ENCODE measurements around the gene PCK2.

The PCK2 gene

GRCh38 chr14:24116128-24116814 is 22.2 kb downstream of the PCK2 start:
- Histone ChIP-seq H3K9ac (ENCODE audit: low read depth, low read length, poor library complexity) (no peak overlapping the region), H3K4me1 (ENCODE audit: control insufficient read depth in 2 of 2, insufficient read depth in 1 of 2, low read depth in 1 of 2, low read length in 2 of 2) (peaks cover 4 to 8% of the 10 kb centered on the region in 2 donors), H3K79me1 (ENCODE audit: low read depth, low read length) (no peaks in the 10 kb centered on the region), H2BK15ac (ENCODE audit: low read length) (no peak overlapping the region), H3K23ac (ENCODE audit: low read depth, low read length, poor library complexity) (no peak overlapping the region), H2AFZ (ENCODE audit: low read length) (no peak overlapping the region), H4K91ac (ENCODE audit: low read depth, low read length, poor library complexity) (no peak overlapping the region), H3K9me3 (replicated peaks in 1 of 2; ENCODE audit: control insufficient read depth in 2 of 2, insufficient read depth in 1 of 2, low read depth in 1 of 2, low read length in 2 of 2) (no peaks in the 10 kb centered on the region), H2BK120ac (ENCODE audit: low read depth, low read length) (no peak overlapping the region), H3K14ac (ENCODE audit: low read length) (no peak overlapping the region), H3K27me3 (ENCODE audit: control insufficient read depth in 3 of 3, insufficient read depth in 3 of 3, low read depth in 1 of 3, low read length in 3 of 3) (no peaks in the 10 kb centered on the region), H3K4me2 (ENCODE audit: insufficient read depth, low read length, poor library complexity, severe bottlenecking) (no peak overlapping the region), H4K8ac (ENCODE audit: low read depth, low read length) (no peak overlapping the region), H3K27ac (replicated peaks; ENCODE audit: low read length) (no peak overlapping the region), H2BK12ac (ENCODE audit: low read length) (no peak overlapping the region), H3K36me3 (replicated peaks in 1 of 2; ENCODE audit: control insufficient read depth in 2 of 2, insufficient read depth in 2 of 2, low read length in 2 of 2) (peaks cover 20 to 50% of the 10 kb centered on the region in 2 donors), H3K4ac (ENCODE audit: low read length) (no peak overlapping the region), H3K18ac (ENCODE audit: low read length) (no peak overlapping the region), H2AK5ac (ENCODE audit: low read depth, low read length) (no peak overlapping the region), H2BK5ac (ENCODE audit: low read length) (no peak overlapping the region), H3K4me3 (ENCODE audit: low read length in 2 of 2) (peak overlapping the region in 1 of 2 donors; percentile 75)
- no CpG with 5 or more reads among the region's 6 CpGs for WGBS, 2 donors (ENCODE audit: extremely low coverage in 2 of 2, insufficient read length in 2 of 2, insufficient replicate concordance in 1 of 2)
- DNase-seq (ENCODE audit: low spot score) = no peak

GRCh38 chr14:24117179-24117578 is 23.1 kb downstream of the PCK2 start:
- no peak overlapping the region for H3K4me2 ChIP-seq (ENCODE audit: insufficient read depth, low read length, poor library complexity, severe bottlenecking)
- H3K27me3 ChIP-seq (ENCODE audit: control insufficient read depth in 3 of 3, insufficient read depth in 3 of 3, low read depth in 1 of 3, low read length in 3 of 3) = no peaks in the 10 kb centered on the region
- H2AK5ac ChIP-seq (ENCODE audit: low read depth, low read length) = no peak overlapping the region
- no peak overlapping the region for H3K18ac ChIP-seq (ENCODE audit: low read length)
- no peak overlapping the region for H4K8ac ChIP-seq (ENCODE audit: low read depth, low read length)
- no peak overlapping the region for H2AFZ ChIP-seq (ENCODE audit: low read length)
- H3K9ac ChIP-seq (ENCODE audit: low read depth, low read length, poor library complexity) = no peak overlapping the region
- H3K4ac ChIP-seq (ENCODE audit: low read length) = no peak overlapping the region
- no peak for DNase-seq (ENCODE audit: low spot score)
- H3K4me1 ChIP-seq (ENCODE audit: control insufficient read depth in 2 of 2, insufficient read depth in 1 of 2, low read depth in 1 of 2, low read length in 2 of 2) = peaks cover 4 to 8% of the 10 kb centered on the region in 2 donors
- no CpG with 5 or more reads among the region's 6 CpGs for WGBS, 2 donors (ENCODE audit: extremely low coverage in 2 of 2, insufficient read length in 2 of 2, insufficient replicate concordance in 1 of 2)
- no peak overlapping the region for H2BK15ac ChIP-seq (ENCODE audit: low read length)
- no peak overlapping the region for H4K91ac ChIP-seq (ENCODE audit: low read depth, low read length, poor library complexity)
- H3K23ac ChIP-seq (ENCODE audit: low read depth, low read length, poor library complexity) = no peak overlapping the region
- H2BK12ac ChIP-seq (ENCODE audit: low read length) = no peak overlapping the region
- H2BK120ac ChIP-seq (ENCODE audit: low read depth, low read length) = no peak overlapping the region
- H3K4me3 ChIP-seq (ENCODE audit: low read length in 2 of 2) = no peak overlapping the region
- peaks cover 21 to 57% of the 10 kb centered on the region in 2 donors for H3K36me3 ChIP-seq (replicated peaks in 1 of 2; ENCODE audit: control insufficient read depth in 2 of 2, insufficient read depth in 2 of 2, low read length in 2 of 2)
- H3K27ac ChIP-seq (replicated peaks; ENCODE audit: low read length) = no peak overlapping the region
- H3K14ac ChIP-seq (ENCODE audit: low read length) = no peak overlapping the region
- no peaks in the 10 kb centered on the region for H3K79me1 ChIP-seq (ENCODE audit: low read depth, low read length)
- no peak overlapping the region for H2BK5ac ChIP-seq (ENCODE audit: low read length)
- H3K9me3 ChIP-seq (replicated peaks in 1 of 2; ENCODE audit: control insufficient read depth in 2 of 2, insufficient read depth in 1 of 2, low read depth in 1 of 2, low read length in 2 of 2) = no peaks in the 10 kb centered on the region

- H3K4me2 ChIP-seq (ENCODE audit: insufficient read depth, low read length, poor library complexity, severe bottlenecking) = no peak overlapping the region
- no peaks in the 10 kb centered on the region for H3K79me1 ChIP-seq (ENCODE audit: low read depth, low read length)
- H3K4ac ChIP-seq (ENCODE audit: low read length) = no peak overlapping the region
- H3K23ac ChIP-seq (ENCODE audit: low read depth, low read length, poor library complexity) = no peak overlapping the region
- H2BK120ac ChIP-seq (ENCODE audit: low read depth, low read length) = no peak overlapping the region
- no peak overlapping the region for H2AFZ ChIP-seq (ENCODE audit: low read length)
- H3K9me3 ChIP-seq (replicated peaks in 1 of 2; ENCODE audit: control insufficient read depth in 2 of 2, insufficient read depth in 1 of 2, low read depth in 1 of 2, low read length in 2 of 2) = no peaks in the 10 kb centered on the region
- H3K27ac ChIP-seq (replicated peaks; ENCODE audit: low read length) = no peak overlapping the region
- DNase-seq (ENCODE audit: low spot score) = no peak
- no peak overlapping the region for H4K8ac ChIP-seq (ENCODE audit: low read depth, low read length)
- no peak overlapping the region for H3K9ac ChIP-seq (ENCODE audit: low read depth, low read length, poor library complexity)
- H3K18ac ChIP-seq (ENCODE audit: low read length) = no peak overlapping the region
- no peak overlapping the region for H2AK5ac ChIP-seq (ENCODE audit: low read depth, low read length)
- peaks cover 30 to 73% of the 10 kb centered on the region in 2 donors for H3K36me3 ChIP-seq (replicated peaks in 1 of 2; ENCODE audit: control insufficient read depth in 2 of 2, insufficient read depth in 2 of 2, low read length in 2 of 2)
- no peak overlapping the region for H4K91ac ChIP-seq (ENCODE audit: low read depth, low read length, poor library complexity)
- H3K27me3 ChIP-seq (ENCODE audit: control insufficient read depth in 3 of 3, insufficient read depth in 3 of 3, low read depth in 1 of 3, low read length in 3 of 3) = no peaks in the 10 kb centered on the region
- no peak overlapping the region for H2BK12ac ChIP-seq (ENCODE audit: low read length)
- H3K14ac ChIP-seq (ENCODE audit: low read length) = no peak overlapping the region
- H3K4me1 ChIP-seq (ENCODE audit: control insufficient read depth in 2 of 2, insufficient read depth in 1 of 2, low read depth in 1 of 2, low read length in 2 of 2) = peaks cover 4 to 8% of the 10 kb centered on the region in 2 donors
- no peak overlapping the region for H2BK5ac ChIP-seq (ENCODE audit: low read length)
- no CpG with 5 or more reads among the region's 6 CpGs for WGBS, 2 donors (ENCODE audit: extremely low coverage in 2 of 2, insufficient read length in 2 of 2, insufficient replicate concordance in 1 of 2)
- H2BK15ac ChIP-seq (ENCODE audit: low read length) = no peak overlapping the region
- no peak overlapping the region for H3K4me3 ChIP-seq (ENCODE audit: low read length in 2 of 2)
Measured at GRCh38 chr14:24119691-24120090, 25.6 kb downstream of the PCK2 start.

GRCh38 chr14:24121210-24121609 is 27.1 kb downstream of the PCK2 start:
- peaks cover 30 to 70% of the 10 kb centered on the region in 2 donors for H3K36me3 ChIP-seq (replicated peaks in 1 of 2; ENCODE audit: control insufficient read depth in 2 of 2, insufficient read depth in 2 of 2, low read length in 2 of 2)

More at GRCh38 chr14:24121210-24121609, 27.1 kb downstream of the PCK2 start:
- Histone ChIP-seq H2BK5ac (ENCODE audit: low read length) (no peak overlapping the region), H3K27ac (replicated peaks; ENCODE audit: low read length) (no peak overlapping the region), H3K4me2 (ENCODE audit: insufficient read depth, low read length, poor library complexity, severe bottlenecking) (no peak overlapping the region), H3K27me3 (ENCODE audit: control insufficient read depth in 3 of 3, insufficient read depth in 3 of 3, low read depth in 1 of 3, low read length in 3 of 3) (no peaks in the 10 kb centered on the region), H2BK15ac (ENCODE audit: low read length) (no peak overlapping the region), H4K91ac (ENCODE audit: low read depth, low read length, poor library complexity) (no peak overlapping the region), H3K14ac (ENCODE audit: low read length) (no peak overlapping the region), H3K9me3 (replicated peaks in 1 of 2; ENCODE audit: control insufficient read depth in 2 of 2, insufficient read depth in 1 of 2, low read depth in 1 of 2, low read length in 2 of 2) (no peaks in the 10 kb centered on the region), H2AK5ac (ENCODE audit: low read depth, low read length) (no peak overlapping the region), H3K4me3 (ENCODE audit: low read length in 2 of 2) (no peak overlapping the region), H3K23ac (ENCODE audit: low read depth, low read length, poor library complexity) (no peak overlapping the region), H3K79me1 (ENCODE audit: low read depth, low read length) (no peaks in the 10 kb centered on the region), H3K18ac (ENCODE audit: low read length) (no peak overlapping the region), H4K8ac (ENCODE audit: low read depth, low read length) (no peak overlapping the region), H2BK12ac (ENCODE audit: low read length) (no peak overlapping the region), H2BK120ac (ENCODE audit: low read depth, low read length) (no peak overlapping the region), H2AFZ (ENCODE audit: low read length) (no peak overlapping the region), H3K4me1 (ENCODE audit: control insufficient read depth in 2 of 2, insufficient read depth in 1 of 2, low read depth in 1 of 2, low read length in 2 of 2) (no peaks in the 10 kb centered on the region), H3K9ac (ENCODE audit: low read depth, low read length, poor library complexity) (no peak overlapping the region), H3K4ac (ENCODE audit: low read length) (no peak overlapping the region)
- DNase-seq (ENCODE audit: low spot score) = no peak
- no CpG with 5 or more reads among the region's 8 CpGs for WGBS, 2 donors (ENCODE audit: extremely low coverage in 2 of 2, insufficient read length in 2 of 2, insufficient replicate concordance in 1 of 2)

Measured in neuronal stem cell (in vitro differentiated cells).